ENCODE measurements around the gene PDE6B.

The PDE6B gene

DNA sequence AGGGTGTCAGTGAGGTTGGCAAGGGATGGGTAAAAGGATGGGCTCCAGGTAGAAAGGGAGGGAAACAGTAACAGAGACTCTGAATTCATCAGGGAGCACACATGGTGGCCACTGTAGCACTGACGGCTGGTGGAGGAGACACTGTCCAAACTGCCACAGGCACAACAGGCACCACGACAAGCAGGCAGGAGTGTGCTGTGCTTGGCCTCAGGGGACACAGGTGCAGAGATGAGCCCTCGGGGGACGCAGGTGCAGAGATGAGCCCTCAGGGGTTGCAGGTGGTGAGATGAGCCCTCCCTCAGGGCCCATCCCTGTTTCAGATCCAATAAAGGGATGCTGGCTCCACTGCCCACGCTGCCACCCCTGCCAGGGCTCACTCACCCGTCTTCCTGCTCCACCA, 7.6 kb downstream of the PDE6B start:
- Histone ChIP-seq H4K20me1 (ENCODE audit: low read depth, low read length) (no peaks in the 10 kb centered on the region), H3K4me2 (ENCODE audit: low read depth, low read length, poor library complexity, severe bottlenecking) (no peak overlapping the region), H2AFZ (ENCODE audit: low read depth, low read length, severe bottlenecking) (no peak overlapping the region), H3K27me3 (ENCODE audit: low read length) (no peaks in the 10 kb centered on the region), H3K36me3 (ENCODE audit: low read length) (no peaks in the 10 kb centered on the region), H3K79me2 (ENCODE audit: insufficient read depth, low read length) (no peaks in the 10 kb centered on the region), H3K9me2 (replicated peaks; ENCODE audit: insufficient read depth, low read length) (no peaks in the 10 kb centered on the region), H3K9me3 (ENCODE audit: insufficient read depth, low read length) (no peaks in the 10 kb centered on the region), H3F3A (ENCODE audit: insufficient read depth) (no peaks in the 10 kb centered on the region), H3K4me3 (ENCODE audit: insufficient read depth, low read length, poor library complexity, severe bottlenecking) (no peak overlapping the region), H3K27ac (ENCODE audit: low read depth, low read length) (no peak overlapping the region), H3K9ac (ENCODE audit: low read length) (no peak overlapping the region)
- no peak for TF ChIP-seq CTCF (IDR thresholded peaks at IDR 0.05; ENCODE audit: insufficient read depth, low read length, poor library complexity, severe bottlenecking)
- TF ChIP-seq EZH2phosphoT487 (conservative IDR thresholded peaks at IDR 0.05; ENCODE audit: low read length), result no peak

- H3K9me3 ChIP-seq (ENCODE audit: insufficient read depth, low read length), result no peaks in the 10 kb centered on the region
- no peaks in the 10 kb centered on the region for H3K36me3 ChIP-seq (ENCODE audit: low read length)
- H3K27me3 ChIP-seq (ENCODE audit: low read length), result no peaks in the 10 kb centered on the region
- no peak overlapping the region for H3K9ac ChIP-seq (ENCODE audit: low read length)
- H4K20me1 ChIP-seq (ENCODE audit: low read depth, low read length), result no peaks in the 10 kb centered on the region
- H3K9me2 ChIP-seq (replicated peaks; ENCODE audit: insufficient read depth, low read length), result no peaks in the 10 kb centered on the region
- H3F3A ChIP-seq (ENCODE audit: insufficient read depth), result no peaks in the 10 kb centered on the region
- no peak overlapping the region for H2AFZ ChIP-seq (ENCODE audit: low read depth, low read length, severe bottlenecking)
- no peak overlapping the region for H3K4me3 ChIP-seq (ENCODE audit: insufficient read depth, low read length, poor library complexity, severe bottlenecking)
- H3K4me2 ChIP-seq (ENCODE audit: low read depth, low read length, poor library complexity, severe bottlenecking), result no peak overlapping the region
- H3K79me2 ChIP-seq (ENCODE audit: insufficient read depth, low read length), result no peaks in the 10 kb centered on the region
- no peak for TF ChIP-seq EZH2phosphoT487 (conservative IDR thresholded peaks at IDR 0.05; ENCODE audit: low read length)
- TF ChIP-seq CTCF (IDR thresholded peaks at IDR 0.05; ENCODE audit: insufficient read depth, low read length, poor library complexity, severe bottlenecking), result no peak
- no peak overlapping the region for H3K27ac ChIP-seq (ENCODE audit: low read depth, low read length)
These were observed 8.0 kb downstream of the PDE6B start for GRCh38 chr4:633406-633805.

GRCh38 chr4:633976-634598, 8.7 kb downstream of the PDE6B start:
- Histone ChIP-seq H2AFZ (ENCODE audit: low read depth, low read length, severe bottlenecking) (no peak overlapping the region), H3K36me3 (ENCODE audit: low read length) (no peaks in the 10 kb centered on the region), H3K79me2 (ENCODE audit: insufficient read depth, low read length) (no peaks in the 10 kb centered on the region), H3K9me2 (replicated peaks; ENCODE audit: insufficient read depth, low read length) (no peaks in the 10 kb centered on the region), H3K4me2 (ENCODE audit: low read depth, low read length, poor library complexity, severe bottlenecking) (no peak overlapping the region), H3K27ac (ENCODE audit: low read depth, low read length) (no peak overlapping the region), H3K27me3 (ENCODE audit: low read length) (no peaks in the 10 kb centered on the region), H3K9ac (ENCODE audit: low read length) (no peak overlapping the region), H3K9me3 (ENCODE audit: insufficient read depth, low read length) (no peaks in the 10 kb centered on the region), H3K4me3 (ENCODE audit: insufficient read depth, low read length, poor library complexity, severe bottlenecking) (no peak overlapping the region), H4K20me1 (ENCODE audit: low read depth, low read length) (no peaks in the 10 kb centered on the region), H3F3A (ENCODE audit: insufficient read depth) (no peaks in the 10 kb centered on the region)
- TF ChIP-seq EZH2phosphoT487 (conservative IDR thresholded peaks at IDR 0.05; ENCODE audit: low read length) (no peak), CTCF (IDR thresholded peaks at IDR 0.05; ENCODE audit: insufficient read depth, low read length, poor library complexity, severe bottlenecking) (no peak)
